GM18505 (cell line): Measurements from ENCODE around the gene PDE4C.

Source experiments
- ATAC-seq: cut with Tn5 transposase; IDR thresholded peaks from one replicate; pipeline ENCODE4 v1.9.1; 2021; ENCODE audit not compliant: unreplicated experiment
- POLR2A ChIP-seq: IDR thresholded peaks from 4 replicates; pipeline ENCODE4 v1.6.1; 2011; ENCODE audit warnings: borderline replicate concordance; ENCODE audit not compliant: insufficient read depth, insufficient read length; ENCODE audit errors: extremely low read depth

PDE4C gene

GRCh38 chr19:18263324-18264136 is 37.3 kb upstream of the PDE4C start:
- TF ChIP-seq POLR2A = no peak
- no peak for ATAC-seq

- no peak for TF ChIP-seq POLR2A
- no peak for ATAC-seq
Observed at GRCh38 chr19:18262917-18263316, 36.7 kb upstream of the PDE4C start.

- ATAC-seq = no peak
- TF ChIP-seq POLR2A = no peak
Observed at GRCh38 chr19:18262144-18262543, 35.9 kb upstream of the PDE4C start.

GRCh38 chr19:18261474-18261873 is 35.2 kb upstream of the PDE4C start:
- no peak for ATAC-seq
- TF ChIP-seq POLR2A = no peak

- no peak for TF ChIP-seq POLR2A
- no peak for ATAC-seq
Observed at GRCh38 chr19:18259893-18260292, 33.7 kb upstream of the PDE4C start.

- no peak for ATAC-seq
Observed at GRCh38 chr19:18257503-18258470, 31.5 kb upstream of the PDE4C start.

GRCh38 chr19:18254546-18255503 is 28.6 kb upstream of the PDE4C start:
- TF ChIP-seq POLR2A = no peak
- ATAC-seq = no peak

More at GRCh38 chr19:18257503-18258470, 31.5 kb upstream of the PDE4C start:
- no peak for TF ChIP-seq POLR2A

- no peak for TF ChIP-seq POLR2A
- ATAC-seq = no peak
Observed at GRCh38 chr19:18253716-18254115, 27.5 kb upstream of the PDE4C start.

GRCh38 chr19:18253130-18253529 is 26.9 kb upstream of the PDE4C start:
- TF ChIP-seq POLR2A = no peak
- no peak for ATAC-seq

- TF ChIP-seq POLR2A = no peak
- ATAC-seq = no peak
Observed at GRCh38 chr19:18252370-18252717, 26.1 kb upstream of the PDE4C start.

- no peak for ATAC-seq
- no peak for TF ChIP-seq POLR2A
Observed at GRCh38 chr19:18251587-18252369, 25.5 kb upstream of the PDE4C start.

- no peak for ATAC-seq
- TF ChIP-seq POLR2A = no peak
Observed at GRCh38 chr19:18249834-18250233, 23.6 kb upstream of the PDE4C start.
